ENCODE data around the gene ASTN2. TPM values are rescaled to one million over a fixed set of nuclear protein-coding genes. Genes with fewer than 3 reads are reported as not detected.
"Not testable (repeated sequence)": the region's sequence is repeated elsewhere in the genome, so short reads cannot be mapped to it uniquely, and the experiment has no call there.

ASTN2 gene
- total and polyA plus RNA-seq, 2 donors, result 3.1 to 10.2 TPM

DNA sequence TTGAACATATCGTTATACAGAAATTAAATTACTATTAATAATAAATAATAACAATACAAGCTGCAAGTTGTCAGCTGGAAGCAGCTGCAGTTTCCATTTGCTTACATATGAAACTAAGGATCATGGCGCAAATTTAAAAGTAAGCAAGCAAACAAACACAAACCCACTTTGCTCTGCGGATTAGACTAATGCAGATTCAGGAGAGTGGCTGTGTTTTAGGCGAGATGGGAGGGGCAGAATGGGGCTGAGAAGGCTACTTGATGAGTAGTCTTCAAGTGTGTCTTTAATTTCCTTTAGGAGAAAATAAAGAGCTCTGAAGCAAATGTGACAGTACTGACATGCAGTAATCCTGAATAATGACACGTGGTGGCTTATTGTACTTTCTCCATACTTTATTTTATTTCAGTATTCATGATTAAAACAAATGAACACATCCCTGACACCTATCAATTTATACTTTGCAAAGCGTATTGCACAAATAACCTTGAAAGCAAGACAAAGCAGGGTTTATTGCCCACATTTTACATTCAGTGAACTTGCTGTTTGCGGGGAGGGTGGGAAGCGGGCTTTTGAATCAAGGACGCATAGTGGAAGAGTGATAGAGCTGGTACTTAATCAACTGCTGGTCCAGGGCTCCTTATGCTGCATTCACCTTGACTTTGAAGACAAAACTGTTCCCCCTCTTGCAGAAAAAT, 949.1 kb downstream of the ASTN2 start:
- DNase-seq (ENCODE audit: extremely low spot score), result no peak
- Histone ChIP-seq H3K4me3 (ENCODE audit: low read depth, low read length) (no peak overlapping the region), H3K36me3 (ENCODE audit: insufficient read depth) (no peaks in the 10 kb centered on the region), H3K4me1 (ENCODE audit: insufficient read depth) (no peaks in the 10 kb centered on the region), H3K27ac (ENCODE audit: low read depth) (no peak overlapping the region)
- WGBS, result 80% methylated on average over 9 of the region's 9 CpGs

DNA sequence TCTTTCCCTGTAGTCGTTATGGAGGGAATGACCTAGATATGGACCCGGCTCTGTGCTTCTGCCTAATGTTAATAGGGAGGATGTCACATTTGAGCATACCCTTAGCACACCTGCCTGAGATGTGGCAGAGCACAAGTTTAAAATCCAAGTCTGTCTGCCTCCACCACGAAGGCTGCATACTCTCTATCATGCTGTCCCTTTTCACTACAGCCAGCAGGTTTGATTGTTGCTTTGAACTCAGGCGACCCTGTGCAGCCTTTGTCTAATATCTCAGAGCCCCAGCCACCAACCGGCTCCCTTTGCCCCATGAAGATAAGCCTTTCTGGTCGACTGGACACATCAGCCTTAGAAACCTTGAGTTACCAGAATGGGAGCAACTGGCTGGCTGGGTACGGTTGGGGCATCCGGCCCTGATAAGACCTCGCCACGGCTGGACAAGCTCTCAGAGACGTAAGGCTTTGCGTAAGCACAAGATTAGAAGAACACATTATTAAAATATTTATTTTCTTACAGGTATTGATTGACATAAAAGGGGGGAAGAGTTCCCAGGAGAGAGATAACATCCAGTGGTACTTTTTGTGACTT, 949.8 kb downstream of the ASTN2 start:
- no peak for DNase-seq (ENCODE audit: extremely low spot score)
- Histone ChIP-seq H3K4me1 (ENCODE audit: insufficient read depth) (no peaks in the 10 kb centered on the region), H3K36me3 (ENCODE audit: insufficient read depth) (no peaks in the 10 kb centered on the region), H3K4me3 (ENCODE audit: low read depth, low read length) (no peak overlapping the region), H3K27ac (ENCODE audit: low read depth) (no peak overlapping the region)
- 72% methylated on average over 12 of the region's 12 CpGs for WGBS

DNA sequence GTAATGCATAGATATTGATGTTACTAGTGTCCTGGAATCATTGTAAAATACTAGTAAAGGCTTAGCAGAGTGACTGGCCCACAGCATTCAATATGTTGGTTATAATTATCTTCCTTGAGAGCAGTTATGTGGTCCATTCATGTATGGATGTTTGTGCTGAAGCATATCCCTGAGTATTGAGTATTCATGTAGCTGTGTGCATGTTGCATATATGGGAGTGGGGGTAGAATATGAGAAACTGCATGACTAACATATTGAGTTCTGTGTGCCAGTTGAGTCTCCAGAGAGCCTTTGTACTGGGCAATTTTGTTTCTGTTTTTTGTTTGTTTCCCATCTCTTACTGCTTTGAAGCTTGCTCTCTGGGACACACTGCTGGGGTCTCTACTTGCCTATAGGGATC, 950.4 kb downstream of the ASTN2 start:
- Histone ChIP-seq H3K27ac (ENCODE audit: low read depth) (no peak overlapping the region), H3K4me3 (ENCODE audit: low read depth, low read length) (no peak overlapping the region), H3K4me1 (ENCODE audit: insufficient read depth) (no peaks in the 10 kb centered on the region), H3K36me3 (ENCODE audit: insufficient read depth) (no peaks in the 10 kb centered on the region)
- no peak for DNase-seq (ENCODE audit: extremely low spot score)

DNA sequence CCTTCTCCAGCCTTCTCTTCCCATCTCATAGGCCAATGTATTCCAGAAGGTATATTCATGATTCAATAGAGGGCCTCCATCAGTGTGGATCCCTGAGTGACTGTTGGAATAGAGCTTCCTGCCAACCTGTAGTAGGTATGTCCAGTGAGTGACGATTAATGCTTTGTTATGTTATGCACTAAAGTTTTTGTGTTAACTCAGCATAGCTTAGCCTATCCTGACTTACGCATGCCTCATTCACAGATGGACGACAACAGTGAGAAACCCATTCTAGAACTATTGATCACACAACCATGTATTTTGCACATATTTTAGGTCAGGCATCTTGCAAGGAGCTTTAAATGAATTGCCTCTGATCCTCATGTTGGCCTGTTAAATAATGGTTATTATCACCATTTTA, 953.2 kb downstream of the ASTN2 start:
- Histone ChIP-seq H3K4me3 (ENCODE audit: low read depth, low read length) (no peak overlapping the region), H3K4me1 (ENCODE audit: insufficient read depth) (no peaks in the 10 kb centered on the region), H3K27ac (ENCODE audit: low read depth) (no peak overlapping the region), H3K36me3 (ENCODE audit: insufficient read depth) (no peaks in the 10 kb centered on the region)
- WGBS, result 97% methylated on average over 3 of the region's 3 CpGs
- DNase-seq (ENCODE audit: extremely low spot score), result no peak

DNA sequence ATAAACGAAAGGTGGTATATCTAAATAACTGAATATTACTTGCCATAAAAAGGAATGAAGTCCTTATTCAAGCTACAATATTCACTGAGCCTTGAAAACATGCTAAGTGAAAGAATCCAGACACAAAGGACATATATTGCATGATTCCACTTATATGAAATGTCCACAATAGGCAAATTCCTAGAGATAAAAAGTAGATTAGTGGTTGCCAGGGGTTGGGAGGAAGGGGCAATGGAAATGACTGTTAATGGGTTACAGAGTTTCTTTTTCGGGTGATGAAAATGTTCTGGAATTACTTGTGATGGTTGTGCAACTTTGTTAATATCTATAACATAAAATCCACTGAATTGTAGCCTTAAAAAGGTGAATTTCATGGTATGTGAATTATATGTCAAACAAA, 954.8 kb downstream of the ASTN2 start:
- no peak for DNase-seq (ENCODE audit: extremely low spot score)
- 74% methylated on average over 2 of the region's 2 CpGs for WGBS
- H3K27ac ChIP-seq (ENCODE audit: low read depth), result no peak overlapping the region
- no peaks in the 10 kb centered on the region for H3K36me3 ChIP-seq (ENCODE audit: insufficient read depth)
- no peaks in the 10 kb centered on the region for H3K4me1 ChIP-seq (ENCODE audit: insufficient read depth)
- no peak overlapping the region for H3K4me3 ChIP-seq (ENCODE audit: low read depth, low read length)

DNA sequence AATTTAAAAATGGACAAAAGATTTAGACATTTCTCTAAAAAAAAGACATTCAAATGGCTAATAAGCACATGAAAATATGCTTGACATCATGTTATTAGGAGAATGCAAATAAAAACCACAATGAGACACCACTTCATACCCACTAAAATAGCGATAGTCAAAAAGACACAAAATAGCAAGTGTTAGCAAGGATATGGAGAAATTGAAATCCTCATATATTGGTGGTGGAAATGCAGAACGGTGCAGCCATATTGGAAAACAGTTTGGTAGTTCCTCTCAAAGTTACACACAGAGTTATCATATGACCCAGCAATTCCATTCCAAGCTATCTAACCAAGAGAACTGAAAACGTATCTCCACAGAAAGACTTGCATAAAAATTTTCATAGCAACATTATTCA, 955.3 kb downstream of the ASTN2 start:
- no peaks in the 10 kb centered on the region for H3K4me1 ChIP-seq (ENCODE audit: insufficient read depth)
- DNase-seq (ENCODE audit: extremely low spot score), result no peak
- WGBS, result 83% methylated on average over 3 of the region's 3 CpGs

DNA sequence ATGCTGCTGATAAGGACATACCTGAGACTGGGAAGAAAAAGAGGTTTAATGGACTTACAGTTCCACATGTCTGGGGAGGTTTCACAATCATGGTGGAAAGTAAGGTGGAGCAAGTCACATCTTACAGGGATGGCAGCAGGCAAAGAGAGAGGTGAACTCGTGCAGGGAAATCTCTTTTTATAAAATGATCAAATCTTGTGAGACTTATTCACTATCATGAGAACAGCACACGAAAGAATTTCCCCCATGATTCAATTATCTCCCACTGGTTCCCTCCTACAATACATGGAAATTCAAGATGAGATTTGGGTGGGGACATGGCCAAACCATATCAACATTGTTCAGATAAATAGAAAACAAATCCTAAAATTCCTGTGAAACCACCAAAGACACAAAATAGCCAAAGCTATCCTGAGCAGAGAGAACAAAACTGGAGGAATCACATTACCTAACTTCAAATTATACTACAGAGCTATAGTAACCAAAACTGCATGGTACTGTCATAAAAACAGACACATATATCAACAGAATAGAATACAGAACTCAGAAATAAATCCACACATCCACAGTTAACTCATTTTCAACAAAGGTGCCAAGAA, 958.3 kb downstream of the ASTN2 start:
- over 99% methylated on average over 2 of the region's 2 CpGs for WGBS
- no peak overlapping the region for H3K27ac ChIP-seq (ENCODE audit: low read depth)
- H3K4me1 ChIP-seq (ENCODE audit: insufficient read depth), result no peaks in the 10 kb centered on the region
- no peaks in the 10 kb centered on the region for H3K36me3 ChIP-seq (ENCODE audit: insufficient read depth)
- DNase-seq (ENCODE audit: extremely low spot score), result no peak
- H3K4me3 ChIP-seq (ENCODE audit: low read depth, low read length), result no peak overlapping the region

More for the DNA sequence above, 955.3 kb downstream of the ASTN2 start:
- Histone ChIP-seq H3K36me3 (ENCODE audit: insufficient read depth) (no peaks in the 10 kb centered on the region), H3K4me3 (ENCODE audit: low read depth, low read length) (no peak overlapping the region), H3K27ac (ENCODE audit: low read depth) (no peak overlapping the region)

DNA sequence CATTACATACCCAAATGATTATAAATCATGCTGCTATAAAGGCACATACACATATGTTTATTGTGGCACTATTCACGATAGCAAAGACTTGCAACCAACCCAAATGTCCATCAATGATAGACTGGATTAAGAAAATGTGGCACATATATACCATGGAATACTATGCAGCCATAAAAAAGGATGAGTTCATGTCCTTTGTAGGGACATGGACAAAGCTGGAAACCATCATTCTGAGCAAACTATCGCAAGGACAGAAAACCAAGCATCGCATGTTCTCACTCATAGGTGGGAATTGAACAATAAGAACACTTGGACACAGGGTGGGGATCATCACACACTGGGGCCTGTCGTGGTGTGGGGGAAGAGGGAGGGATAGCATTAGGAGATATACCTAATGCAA, 960.3 kb downstream of the ASTN2 start:
- H3K36me3 ChIP-seq (ENCODE audit: insufficient read depth); H3K4me3 ChIP-seq (ENCODE audit: low read depth, low read length); H3K27ac ChIP-seq (ENCODE audit: low read depth); H3K4me1 ChIP-seq (ENCODE audit: insufficient read depth); DNase-seq (ENCODE audit: extremely low spot score): not testable (repeated sequence)
- 96% methylated on average over 4 of the region's 4 CpGs for WGBS

DNA sequence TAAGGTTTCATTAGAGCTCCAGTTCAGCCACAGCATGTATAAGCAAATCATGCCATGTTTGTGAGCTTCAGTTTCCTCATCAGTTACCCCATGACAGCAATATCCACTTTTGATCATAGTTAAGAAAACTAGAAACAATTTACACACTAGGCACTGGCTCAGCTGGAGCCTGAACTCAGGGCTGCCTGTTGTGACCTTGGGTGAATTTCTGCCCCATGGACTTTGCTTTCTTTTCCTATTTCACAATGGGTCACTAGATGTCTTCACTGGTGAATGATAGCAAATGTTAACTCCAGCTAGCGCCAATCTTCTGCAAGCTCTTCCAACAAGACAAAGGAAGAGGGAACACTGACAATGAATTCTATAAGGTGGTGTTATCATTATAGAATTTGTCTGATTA, 961.1 kb downstream of the ASTN2 start:
- 97% methylated on average over 1 of the region's 1 CpG for WGBS
- no peak overlapping the region for H3K4me3 ChIP-seq (ENCODE audit: low read depth, low read length)
- DNase-seq (ENCODE audit: extremely low spot score), result no peak

DNA sequence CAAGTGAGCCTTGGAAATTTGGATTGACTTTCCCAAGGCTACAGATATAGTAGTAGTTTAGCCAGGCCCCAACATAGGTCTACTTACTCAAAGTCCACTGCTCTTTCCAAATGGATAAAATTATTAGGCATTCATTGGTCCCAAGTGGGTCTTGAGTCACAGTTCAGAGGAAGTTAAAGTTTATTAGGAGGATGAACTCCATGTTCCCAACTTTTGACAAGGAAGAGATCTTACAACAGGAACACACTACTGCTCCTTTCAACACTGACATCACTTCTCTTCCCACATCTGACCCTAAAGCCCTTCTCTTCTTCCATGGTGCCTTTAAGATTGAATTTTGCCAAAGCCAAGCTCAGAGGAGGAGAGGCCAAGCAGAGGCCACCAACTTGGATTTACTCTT, 962.2 kb downstream of the ASTN2 start:
- Histone ChIP-seq H3K4me3 (ENCODE audit: low read depth, low read length) (no peak overlapping the region), H3K36me3 (ENCODE audit: insufficient read depth) (no peaks in the 10 kb centered on the region), H3K4me1 (ENCODE audit: insufficient read depth) (no peaks in the 10 kb centered on the region), H3K27ac (ENCODE audit: low read depth) (no peak overlapping the region)
- DNase-seq (ENCODE audit: extremely low spot score), result no peak

More for the DNA sequence above, 961.1 kb downstream of the ASTN2 start:
- Histone ChIP-seq H3K4me1 (ENCODE audit: insufficient read depth) (no peaks in the 10 kb centered on the region), H3K27ac (ENCODE audit: low read depth) (no peak overlapping the region), H3K36me3 (ENCODE audit: insufficient read depth) (no peaks in the 10 kb centered on the region)

DNA sequence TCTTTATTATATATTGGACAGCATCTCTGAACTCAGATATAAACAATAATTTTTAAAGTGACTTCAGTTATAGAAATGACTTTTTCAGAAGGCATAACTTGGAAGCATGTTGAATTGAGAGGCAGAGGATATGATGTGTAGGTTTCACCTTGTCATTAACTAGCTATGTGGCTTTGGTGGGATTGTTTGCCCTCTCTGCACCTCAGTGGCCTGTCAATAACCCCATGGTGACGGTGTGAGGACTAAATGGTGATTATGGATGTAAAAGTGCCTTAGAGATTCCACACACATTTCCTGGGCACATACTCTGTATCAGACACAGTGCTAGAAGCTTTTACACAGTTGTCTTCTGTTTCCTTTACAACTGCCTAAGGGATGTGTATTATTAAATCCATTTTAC, 962.6 kb downstream of the ASTN2 start:
- H3K4me1 ChIP-seq (ENCODE audit: insufficient read depth), result no peaks in the 10 kb centered on the region
- no peak for DNase-seq (ENCODE audit: extremely low spot score)
- H3K27ac ChIP-seq (ENCODE audit: low read depth), result no peak overlapping the region
- no peak overlapping the region for H3K4me3 ChIP-seq (ENCODE audit: low read depth, low read length)
- H3K36me3 ChIP-seq (ENCODE audit: insufficient read depth), result no peaks in the 10 kb centered on the region
- 89% methylated on average over 1 of the region's 1 CpG for WGBS

DNA sequence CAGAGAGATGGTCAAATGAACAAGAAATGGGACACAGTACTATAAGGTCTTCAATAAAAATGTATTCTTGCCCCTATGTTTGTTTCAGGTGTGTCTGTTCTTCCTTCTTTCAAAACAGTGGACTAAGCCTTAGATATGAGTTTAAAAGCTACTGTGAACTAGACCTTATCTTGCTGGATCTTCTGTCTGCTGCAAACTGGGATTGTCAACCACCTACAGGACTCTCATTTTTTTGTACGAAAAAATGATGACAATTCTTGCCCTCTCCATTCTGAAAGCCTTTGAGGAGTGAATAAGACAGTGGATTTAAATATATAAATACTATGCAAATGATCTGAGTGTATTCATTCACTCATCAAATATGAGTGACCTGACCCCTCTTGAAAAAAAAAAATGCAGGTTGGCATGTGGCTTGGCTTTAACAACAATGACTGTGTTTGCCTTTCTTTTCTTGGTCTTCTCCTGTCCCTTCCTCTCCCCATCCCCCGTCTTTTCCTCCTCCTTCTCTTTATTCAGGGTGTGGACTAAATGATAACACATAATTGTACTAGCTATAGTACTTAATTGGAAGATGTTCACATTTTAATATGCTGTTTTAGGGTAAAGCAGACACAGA, 963.2 kb downstream of the ASTN2 start:
- no peak overlapping the region for H3K4me3 ChIP-seq (ENCODE audit: low read depth, low read length)
- no peaks in the 10 kb centered on the region for H3K4me1 ChIP-seq (ENCODE audit: insufficient read depth)
- H3K36me3 ChIP-seq (ENCODE audit: insufficient read depth), result no peaks in the 10 kb centered on the region
- DNase-seq (ENCODE audit: extremely low spot score), result no peak
- 91% methylated on average over 2 of the region's 2 CpGs for WGBS
- H3K27ac ChIP-seq (ENCODE audit: low read depth), result no peak overlapping the region

DNA sequence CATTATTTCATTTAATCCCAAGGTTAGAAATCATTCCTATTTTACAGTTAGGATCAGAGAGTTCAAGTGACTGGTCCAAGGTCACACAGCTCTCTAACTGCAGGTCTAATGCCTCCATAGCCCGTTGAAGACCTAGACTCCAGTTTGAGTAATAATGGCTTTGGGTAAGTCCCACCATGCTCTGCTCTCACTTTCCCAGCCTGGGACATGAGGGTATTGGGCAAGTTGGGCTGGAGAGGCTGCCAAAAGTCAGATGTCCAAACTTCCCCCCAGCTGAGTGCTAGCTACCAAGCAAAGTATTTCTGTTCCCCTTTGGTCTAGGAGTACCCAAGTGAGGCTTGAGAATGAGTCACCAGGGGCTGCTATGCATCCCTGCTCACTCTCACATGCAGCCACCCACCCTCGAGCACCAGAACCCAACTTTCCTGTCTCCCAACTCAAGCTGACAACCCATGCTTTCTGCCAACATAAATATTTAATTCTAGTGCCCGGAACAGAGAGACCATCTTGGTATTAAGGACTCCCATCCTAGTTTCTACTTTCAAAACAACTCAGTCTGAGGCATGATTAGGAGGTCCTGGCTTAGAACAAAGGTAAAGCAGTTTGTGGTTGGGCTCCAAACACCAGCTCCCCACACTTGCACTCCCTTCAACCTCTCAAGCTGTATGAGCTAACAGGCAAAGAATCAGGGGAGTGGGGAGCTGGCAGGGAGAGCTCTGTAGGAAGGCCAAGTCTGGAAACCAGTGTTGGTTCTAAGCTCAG, 964.3 kb downstream of the ASTN2 start:
- Histone ChIP-seq H3K4me3 (ENCODE audit: low read depth, low read length) (no peak overlapping the region), H3K4me1 (ENCODE audit: insufficient read depth) (no peaks in the 10 kb centered on the region), H3K27ac (ENCODE audit: low read depth) (no peak overlapping the region), H3K36me3 (ENCODE audit: insufficient read depth) (no peaks in the 10 kb centered on the region)
- DNase-seq (ENCODE audit: extremely low spot score), result no peak
- 54% methylated on average over 3 of the region's 3 CpGs for WGBS

Measured in urinary bladder (tissue), 4 donors.